RWPE1 (cell line): Measurements from ENCODE around the gene TSPO.

Experiments used
- CTCF ChIA-PET: fragments of 350-600 bp; sonication (Branson Sonifier 250); formaldehyde crosslinking; extraction: SDS; loops from one replicate; lab custom pipeline; 2021; lab: Yijun Ruan, JAX
- POLR2A ChIA-PET: fragments of 400-600 bp; formaldehyde crosslinking; extraction: SDS; loops from one replicate; lab custom pipeline; 2020; ENCODE audit warnings: antibody characterized with exemption; ENCODE audit not compliant: low non-redundant PET; lab: Yijun Ruan, JAX
- DNase-seq: peaks from one replicate; pipeline ENCODE4 v3.0.0; 2012; ENCODE audit warnings: low spot score
- H3K27ac ChIP-seq: fragments of 450-650 bp; 2 replicates; pipeline ENCODE4 v1.5.1; 2017
- CTCF ChIP-seq: fragments of 450-650 bp; conservative IDR thresholded peaks from 2 replicates; pipeline ENCODE4 v1.5.1; 2017; ENCODE audit warnings: low read depth, mild to moderate bottlenecking

Gene TSPO

DNA sequence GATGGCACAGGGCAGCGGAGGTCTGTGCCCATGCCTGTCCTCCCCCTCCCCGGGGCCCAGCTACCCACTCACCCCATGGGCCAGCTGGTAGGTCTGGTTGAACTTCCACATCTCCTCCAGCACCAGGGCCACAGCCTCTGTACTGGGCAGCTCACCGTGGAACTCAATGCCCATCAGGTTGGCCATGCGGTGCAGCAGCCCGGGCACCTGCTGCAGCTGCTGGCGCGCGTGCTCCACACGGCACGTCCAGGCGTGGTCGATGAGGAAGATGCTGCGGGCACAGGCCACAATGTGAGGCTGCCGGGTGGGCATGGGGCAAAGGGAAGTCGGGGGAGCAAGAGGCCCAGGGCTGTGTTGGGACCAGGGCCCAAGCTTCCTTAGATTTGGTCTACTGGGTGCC lies 29.3 kb downstream of the TSPO start:
- peak overlapping the region; percentile 65 for H3K27ac ChIP-seq
- DNase-seq, result no peak
- TF ChIP-seq CTCF, result no peak
- ChIA-PET POLR2A (no interaction called here), CTCF (interaction anchor here (0.7 kb wide), 1 partner anchor 21 kb away, joined by 7 read pairs; no protein-coding TSS in a partner anchor)

- ChIA-PET CTCF (no interaction called here), POLR2A (no interaction called here)
- DNase-seq, result no peak
- peak overlapping the region; percentile 65 for H3K27ac ChIP-seq
- TF ChIP-seq CTCF, result no peak
Observed at GRCh38 chr22:43181321-43182076, 30.1 kb downstream of the TSPO start.

DNA sequence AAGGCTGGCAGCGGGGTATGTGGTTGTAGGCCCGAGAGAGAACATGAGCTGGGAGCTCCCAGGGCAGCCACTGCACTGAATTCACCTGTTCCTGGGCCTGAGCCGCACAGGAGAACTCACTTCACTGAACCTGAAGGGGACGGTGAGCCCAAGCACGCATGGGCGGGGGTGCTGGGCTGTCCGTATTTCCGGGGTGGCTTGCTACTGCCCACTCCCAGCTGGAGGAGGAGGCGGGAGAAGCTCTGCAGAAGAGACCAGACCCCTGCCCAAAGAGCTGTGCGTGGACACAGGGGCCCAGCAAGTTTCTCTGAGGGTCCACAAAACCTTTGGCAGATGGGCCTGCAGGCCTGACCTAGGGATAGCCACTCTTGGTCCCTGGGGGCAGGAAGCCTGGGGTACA lies 30.8 kb downstream of the TSPO start:
- peak overlapping the region; percentile 65; the same call in 1 of the 2 replicates for H3K27ac ChIP-seq
- ChIA-PET CTCF (no interaction called here), POLR2A (no interaction called here)
- no peak for DNase-seq
- TF ChIP-seq CTCF, result no peak

DNA sequence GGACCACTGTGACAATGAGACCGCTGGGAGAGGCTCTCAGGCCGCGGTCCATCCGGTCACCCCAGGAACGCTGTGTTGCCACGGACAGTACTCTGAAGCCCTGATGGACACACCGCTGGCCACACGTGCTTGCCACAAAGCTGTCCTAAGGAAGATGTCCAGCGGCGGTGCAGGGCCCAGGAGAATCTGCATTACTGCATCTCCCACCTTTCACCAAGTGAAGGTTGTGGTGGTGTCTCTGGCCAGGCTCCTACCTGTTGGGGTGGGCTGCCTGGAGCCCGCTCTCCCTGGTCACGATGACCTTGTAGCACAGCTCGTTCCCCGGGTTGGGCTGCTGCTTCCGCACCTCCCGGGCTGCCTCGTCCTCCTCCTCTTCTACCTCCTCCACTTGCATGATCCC lies 31.4 kb downstream of the TSPO start:
- CTCF ChIA-PET, result no interaction called here
- DNase-seq, result no peak
- no peak for TF ChIP-seq CTCF
- peak overlapping the region; percentile 65; the same call in 1 of the 2 replicates for H3K27ac ChIP-seq
- POLR2A ChIA-PET, result no interaction called here

DNA sequence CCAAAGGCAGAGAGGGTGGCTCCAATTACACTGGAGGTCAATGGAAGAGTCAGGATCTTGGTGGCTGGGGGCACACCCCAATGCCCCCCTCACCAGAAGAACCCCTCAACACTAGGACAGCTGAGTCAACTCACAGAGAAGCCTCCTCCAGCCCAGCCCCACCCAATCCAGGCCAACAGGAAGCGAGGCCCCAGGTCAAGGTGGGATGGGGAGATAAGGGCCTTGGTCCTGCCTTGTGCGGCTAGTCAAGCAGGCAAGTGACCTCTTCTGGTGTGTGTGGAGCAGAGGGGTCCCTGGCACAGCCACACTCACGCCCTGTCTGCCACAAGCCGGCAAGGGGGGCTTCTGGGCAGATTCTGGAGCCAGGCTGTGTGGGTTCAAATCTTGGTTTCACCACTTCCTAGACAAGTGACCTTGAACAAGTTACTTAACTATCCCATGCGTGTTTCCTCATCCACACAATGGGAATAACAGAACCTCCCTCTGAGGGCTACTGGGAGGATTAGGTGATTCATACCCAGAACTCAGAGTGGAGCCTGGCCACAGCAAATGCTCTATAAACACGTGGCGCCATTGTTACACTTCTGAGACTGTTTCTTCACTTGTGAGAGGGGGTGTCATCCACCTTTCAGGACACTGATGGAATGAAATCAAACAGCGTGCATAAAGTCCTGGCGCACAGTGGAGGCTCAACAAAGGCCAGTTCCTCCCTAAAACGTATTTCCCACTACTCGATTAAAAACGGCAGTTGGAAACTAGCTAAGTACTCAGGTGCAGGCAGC lies 32.3 kb downstream of the TSPO start:
- ChIA-PET POLR2A (no interaction called here), CTCF (no interaction called here)
- no peak for DNase-seq
- H3K27ac ChIP-seq, result peak overlapping the region; percentile 65
- no peak for TF ChIP-seq CTCF

GRCh38 chr22:43185860-43186261 lies 34.5 kb downstream of the TSPO start:
- ChIA-PET CTCF (no interaction called here), POLR2A (no interaction called here)
- peak; percentile 44 for DNase-seq
- peak overlapping the region; percentile 91 for H3K27ac ChIP-seq
- TF ChIP-seq CTCF, result no peak
